DMS153 (cell line): ENCODE measurements around the gene CCDC117.
A peak's percentile ranks its signal among the peaks of the same experiment; 100 is the strongest.
"Not testable (repeated sequence)": the region's sequence is repeated elsewhere in the genome, so short reads cannot be mapped to it uniquely, and the experiment has no call there.

Experiments
- DNase-seq: peaks from one replicate; lab custom pipeline; 2025; lab: John Stamatoyannopoulos, UW

The CCDC117 gene

DNA sequence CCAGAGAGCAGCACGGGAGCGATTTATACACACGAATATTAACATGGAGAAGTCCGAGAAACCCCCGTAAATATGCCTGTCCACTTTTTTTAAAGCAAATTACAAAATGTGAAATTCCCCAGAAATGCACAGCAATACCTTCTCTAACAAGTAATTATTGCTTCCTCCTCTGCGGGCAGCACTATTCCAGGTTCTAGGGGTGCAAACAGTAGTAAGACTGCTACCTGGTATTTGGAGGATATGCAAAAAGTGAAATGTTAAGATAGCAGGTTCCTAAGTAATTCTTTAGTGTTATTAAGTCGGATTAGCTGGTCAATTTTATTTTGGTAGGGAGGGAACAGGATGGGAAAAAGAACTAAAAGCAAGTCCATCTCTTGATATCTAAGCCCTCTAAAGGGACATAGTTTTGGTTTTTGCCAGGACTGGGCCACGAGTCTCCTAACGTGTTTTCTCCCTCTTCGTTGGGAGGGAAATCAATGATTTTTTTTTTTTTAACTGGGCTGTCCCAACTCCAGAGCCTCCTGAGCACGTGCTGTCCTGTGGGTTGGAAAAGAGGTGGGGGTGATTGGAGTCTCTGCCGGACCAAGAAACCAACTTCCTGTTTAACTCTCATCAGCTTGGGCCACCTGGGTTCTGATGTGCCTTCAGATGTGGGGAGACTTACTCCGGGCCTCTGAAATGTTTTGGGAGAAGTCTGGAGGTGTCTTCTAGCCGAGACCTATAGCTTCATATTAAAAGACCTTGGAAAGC, 29.5 kb downstream of the CCDC117 start:
- DNase-seq = no peak

DNA sequence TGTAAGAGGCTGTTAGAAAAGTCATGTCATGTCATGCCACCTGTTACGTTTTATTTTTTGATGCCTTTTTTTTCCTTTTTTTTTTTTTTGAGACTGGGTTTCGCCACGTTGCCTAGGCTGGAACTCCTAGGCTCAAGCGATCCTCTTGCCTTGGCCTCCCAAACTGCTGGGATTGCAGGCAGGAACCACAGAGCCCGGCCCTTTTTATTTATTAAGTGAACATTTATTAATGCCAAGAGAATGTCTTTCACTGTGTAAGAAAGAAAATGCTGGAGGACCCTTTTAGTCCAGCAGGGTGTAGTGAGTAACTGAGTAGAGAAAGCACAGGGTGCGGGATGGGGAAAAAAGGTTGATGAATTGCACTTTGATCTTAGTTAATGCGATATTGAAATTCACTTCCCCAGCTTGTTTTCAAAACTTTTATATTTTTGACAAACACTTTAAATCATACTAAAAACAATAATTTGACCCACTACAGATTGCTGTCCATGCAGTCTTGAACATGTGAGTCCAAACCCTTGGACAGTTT, 30.2 kb downstream of the CCDC117 start:
- no peak for DNase-seq

DNA sequence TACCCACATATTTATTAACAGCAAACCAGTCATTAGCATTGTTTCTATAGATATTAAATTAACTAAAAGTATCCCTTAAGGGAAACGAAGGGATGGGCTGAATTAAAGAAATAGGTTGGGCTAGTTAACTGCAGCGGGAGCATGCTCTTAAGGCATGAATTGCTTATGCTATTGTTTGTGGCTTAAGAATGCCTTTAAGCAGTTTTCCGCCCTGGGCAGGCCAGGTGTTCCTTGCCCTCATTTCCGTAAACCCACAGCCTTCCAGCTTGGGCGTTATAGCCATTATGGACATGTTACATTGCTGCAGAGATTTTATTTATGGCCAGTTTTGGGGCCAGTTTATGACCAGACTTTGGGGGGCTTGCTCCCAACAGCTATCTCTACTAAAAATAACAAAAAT, 32.9 kb downstream of the CCDC117 start:
- not testable (repeated sequence) for DNase-seq

DNA sequence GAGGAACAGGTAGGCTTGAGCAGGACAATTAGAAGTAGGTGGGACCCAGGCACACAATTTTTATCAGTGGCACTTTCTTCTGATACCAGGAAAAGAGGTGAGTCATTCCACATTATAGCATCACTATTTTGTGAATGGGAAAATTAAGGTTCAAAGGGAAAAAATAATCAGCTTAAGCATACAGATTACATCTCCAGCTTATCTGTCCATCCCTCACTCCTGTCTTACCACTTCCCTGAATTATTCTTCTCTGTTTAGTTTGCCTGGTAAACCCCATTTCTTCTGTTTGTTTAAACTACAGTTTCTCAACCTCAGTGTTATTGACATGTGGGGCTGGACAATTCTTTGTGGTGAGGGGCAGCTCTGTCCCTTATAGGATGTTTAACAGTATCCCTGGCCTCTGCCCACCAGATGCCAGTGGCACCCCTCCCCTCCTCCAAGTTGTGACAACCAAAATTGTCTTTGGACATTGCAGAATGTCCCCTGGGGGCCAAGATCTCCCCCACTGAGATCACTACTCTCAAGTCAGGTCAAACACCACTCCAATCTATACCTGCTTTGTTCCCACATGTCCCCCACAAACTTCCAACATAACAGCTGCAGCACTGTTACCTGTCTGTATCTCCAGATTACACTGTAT, 36.3 kb downstream of the CCDC117 start:
- no peak for DNase-seq

DNA sequence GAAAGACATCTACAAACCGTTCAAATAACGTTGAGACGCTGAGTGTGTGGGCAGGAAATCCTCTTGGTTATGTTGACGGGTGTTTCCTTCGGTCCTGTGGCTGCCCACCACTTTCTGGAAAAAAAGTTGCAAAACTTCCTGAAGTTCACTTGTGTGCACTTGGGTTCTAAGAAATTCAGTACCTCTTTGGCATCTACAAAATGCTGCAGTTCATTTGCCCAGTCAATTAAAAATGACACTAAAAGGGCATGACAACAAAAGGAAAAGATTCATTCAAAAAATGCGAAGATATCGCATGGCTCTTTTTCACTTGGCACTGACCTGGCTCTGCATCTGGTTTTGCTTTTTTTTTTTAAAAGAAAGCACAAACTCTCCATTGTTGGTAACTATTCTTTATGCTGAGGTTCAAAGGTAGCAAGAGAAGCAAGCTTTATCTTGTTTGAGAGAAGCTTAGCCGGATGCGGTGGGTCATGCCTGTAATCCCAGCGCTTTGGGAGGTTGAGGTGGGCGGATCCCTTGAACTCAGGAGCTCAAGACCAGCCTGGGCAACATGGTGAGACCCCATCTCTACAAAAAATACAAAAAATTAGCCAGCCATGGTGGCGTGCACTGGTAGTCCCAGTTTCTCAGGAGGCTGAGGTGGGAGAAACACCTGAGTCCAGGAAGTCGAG, 38.5 kb downstream of the CCDC117 start:
- DNase-seq = no peak

DNA sequence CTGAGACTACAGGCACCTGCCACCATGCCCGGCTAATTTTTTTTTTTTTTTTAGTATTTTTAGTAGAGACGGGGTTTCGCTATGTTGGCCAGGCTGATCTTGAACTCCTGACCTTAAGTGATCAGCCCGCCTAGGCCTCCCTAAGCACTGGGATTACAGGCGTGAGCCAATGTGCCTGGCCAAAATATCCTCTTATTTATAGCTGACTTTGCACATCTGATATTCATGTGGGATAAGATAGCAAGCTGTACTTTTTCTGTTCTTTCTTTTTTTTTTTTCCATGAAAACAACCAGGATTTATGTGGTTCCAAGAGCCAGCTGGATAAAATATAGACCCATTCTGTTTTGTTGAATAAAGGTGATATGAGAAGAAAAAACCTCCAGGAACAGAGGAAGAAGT, 40.0 kb downstream of the CCDC117 start:
- DNase-seq = no peak

DNA sequence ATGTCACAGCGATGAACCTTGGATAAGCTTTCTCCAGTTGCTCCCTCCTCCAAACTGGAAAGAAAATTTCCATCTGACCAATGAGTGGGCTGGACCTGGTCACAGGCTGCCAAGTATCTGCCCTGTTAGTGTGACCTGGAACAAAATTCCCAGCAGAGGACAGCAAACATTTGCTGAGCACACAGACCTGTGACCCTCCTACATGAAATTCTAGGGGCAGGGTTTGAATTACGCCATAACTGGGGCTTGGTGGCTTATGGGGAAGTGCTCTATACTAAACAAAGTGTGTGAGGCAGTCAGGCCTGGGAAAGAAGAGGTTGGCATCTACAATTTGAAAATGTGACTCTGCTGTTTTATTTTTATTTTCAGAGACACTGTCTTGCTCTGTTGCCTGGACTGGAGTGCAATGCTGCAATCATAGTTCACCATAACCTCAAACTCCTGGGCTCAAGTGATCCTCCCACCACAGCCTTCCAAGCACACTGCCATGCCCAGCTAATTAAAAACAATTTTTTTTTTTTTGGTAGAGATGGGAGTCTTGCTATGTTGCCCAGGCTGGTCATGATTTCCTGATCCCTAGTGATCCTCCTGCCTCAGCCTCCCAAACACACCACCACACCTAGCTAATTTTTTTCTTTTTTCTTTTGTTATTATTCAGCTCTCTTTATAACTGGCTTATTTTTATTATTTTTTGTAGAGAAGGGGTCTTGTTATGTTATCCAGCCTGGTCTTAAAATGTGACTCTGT, 41.5 kb downstream of the CCDC117 start:
- DNase-seq = no peak

DNA sequence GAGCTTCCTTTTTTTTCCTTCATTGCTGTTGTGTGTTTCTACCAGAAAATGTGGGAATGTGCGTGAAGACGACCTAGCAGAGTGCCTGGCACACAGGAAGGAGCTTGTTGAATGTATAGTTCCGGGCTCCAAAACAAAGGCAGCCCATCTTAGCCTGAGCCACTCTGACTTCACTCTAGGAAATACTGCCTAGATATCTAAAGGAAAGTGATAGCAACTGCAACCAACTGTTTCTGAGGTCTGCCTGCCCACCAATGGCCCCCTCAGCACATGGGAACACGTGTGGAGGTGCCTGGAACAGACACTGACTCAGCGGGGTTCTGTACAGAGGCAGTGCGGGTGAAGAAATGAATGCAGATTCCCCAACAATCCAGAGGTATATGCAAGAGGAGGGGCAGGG, 42.6 kb downstream of the CCDC117 start:
- no peak for DNase-seq

DNA sequence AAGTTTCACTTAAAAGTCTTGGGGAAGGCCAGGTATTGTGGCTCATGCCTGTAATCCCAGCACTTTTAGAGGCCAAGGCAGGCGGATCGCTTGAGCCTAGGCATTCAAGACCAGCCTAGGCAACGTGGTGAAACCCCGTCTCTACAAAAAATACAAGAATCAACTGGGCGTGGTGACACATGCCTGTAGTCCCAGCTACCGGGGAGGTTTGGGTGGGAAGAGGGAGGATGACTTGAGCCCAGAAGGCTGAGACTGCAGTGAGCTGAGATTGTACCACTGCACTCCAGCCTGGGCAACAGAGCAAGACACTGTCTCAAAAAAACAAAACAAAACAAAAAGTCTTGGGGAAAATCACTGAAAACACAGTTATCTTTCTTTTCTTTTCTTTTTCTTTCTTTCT, 43.2 kb downstream of the CCDC117 start:
- DNase-seq = no peak

DNA sequence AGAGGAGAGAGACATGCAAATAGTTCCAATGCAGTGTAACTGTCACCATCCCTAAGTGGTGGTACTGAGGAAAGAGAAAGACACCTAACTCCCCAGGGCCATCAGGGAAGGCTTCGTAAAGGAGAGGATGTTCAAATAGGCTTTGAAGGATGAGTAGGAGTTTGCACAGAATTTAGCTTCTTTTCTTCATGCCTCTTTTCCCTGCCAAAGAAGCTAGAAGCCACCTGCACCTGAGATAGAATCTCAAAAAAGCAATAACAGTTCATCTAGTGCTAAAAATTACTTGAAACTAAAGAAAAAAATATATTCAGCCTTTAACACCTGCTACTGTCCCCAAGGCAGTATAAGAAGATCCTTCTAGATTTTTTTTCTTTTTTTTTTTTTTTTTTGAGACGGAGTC, 44.6 kb downstream of the CCDC117 start:
- DNase-seq = no peak

DNA sequence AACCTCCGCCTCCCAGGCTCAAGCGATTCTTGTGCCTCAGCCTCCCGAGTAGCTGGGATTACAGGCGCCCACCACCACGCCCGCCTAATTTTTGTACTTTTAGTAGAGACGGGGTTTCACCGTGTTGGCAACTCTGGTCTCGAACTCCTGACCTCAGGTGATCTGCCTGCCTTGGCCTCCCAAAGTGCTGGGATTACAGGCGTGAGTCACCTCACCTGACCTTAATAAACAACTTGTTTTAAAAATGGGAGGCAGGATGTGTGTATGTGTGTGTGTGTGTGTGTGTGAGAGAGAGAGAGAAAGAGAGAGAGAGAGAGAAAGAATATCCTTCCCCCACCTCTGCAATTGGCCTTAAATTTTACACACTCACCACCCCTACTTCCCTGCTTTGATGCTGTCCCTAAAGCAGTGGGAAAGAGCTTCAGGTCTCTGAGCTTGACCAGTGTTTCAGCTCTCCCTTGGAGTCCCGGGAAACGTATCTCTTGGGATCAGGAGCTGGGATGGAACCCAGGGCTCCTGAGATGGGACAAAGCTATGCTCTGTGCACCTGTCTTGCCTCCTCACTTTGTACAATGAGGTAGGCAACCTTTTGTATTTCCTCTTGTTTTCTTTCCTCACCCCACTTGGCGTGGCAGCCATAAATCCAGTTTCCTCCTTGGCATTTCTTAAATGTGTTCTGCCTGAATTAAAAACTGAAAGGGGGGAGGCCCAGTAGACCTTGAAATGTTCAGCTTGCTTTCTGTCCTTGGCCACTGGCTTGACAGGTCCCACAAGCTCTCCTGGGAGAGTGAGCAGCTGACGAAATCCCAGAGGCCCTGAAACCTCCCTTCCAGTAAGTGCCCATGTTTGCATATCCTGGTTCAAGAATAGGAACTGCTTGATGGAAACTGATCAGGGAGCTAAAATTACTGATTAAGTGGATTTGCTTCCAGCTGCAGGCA, 45.7 kb downstream of the CCDC117 start:
- peak; percentile 88 for DNase-seq

DNA sequence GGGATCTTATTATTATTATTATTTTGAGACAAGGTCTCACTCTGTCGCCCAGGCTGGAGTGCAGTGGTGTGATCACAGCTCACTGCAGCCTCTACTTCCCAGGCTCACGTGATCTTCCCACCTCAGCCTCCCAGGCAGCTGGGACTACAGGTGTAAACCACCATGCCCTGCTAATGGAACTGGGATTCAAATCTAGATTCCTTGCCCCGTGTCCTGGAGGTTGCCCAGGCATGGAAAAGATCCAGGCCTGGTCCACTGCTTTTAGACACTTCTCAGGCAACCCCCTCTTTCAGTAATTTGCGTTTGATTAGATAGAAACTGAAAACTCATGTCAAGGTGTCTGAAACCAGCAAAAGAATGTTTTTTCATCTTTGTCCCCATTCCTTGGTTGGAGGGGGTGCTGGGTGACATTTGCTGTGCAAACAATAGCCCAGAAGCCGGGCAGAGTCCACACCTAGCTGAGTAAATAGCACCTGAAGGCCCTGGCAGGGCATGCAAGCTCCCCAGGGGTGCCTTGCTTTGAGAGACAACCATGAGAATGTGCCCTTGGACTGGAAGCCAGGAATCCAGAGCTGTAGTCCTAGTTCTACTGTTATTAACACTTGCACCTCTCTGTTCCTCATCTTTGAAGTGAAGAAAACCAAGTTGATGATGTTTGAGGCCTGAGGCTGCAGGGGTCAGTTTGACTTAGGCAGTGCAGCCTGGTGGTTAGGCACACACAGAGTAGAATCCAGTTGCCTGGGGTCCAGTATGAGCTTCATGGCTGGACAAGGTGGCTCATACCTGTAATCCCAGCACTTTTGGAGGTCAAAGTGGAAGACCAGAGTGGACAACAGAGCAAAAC, 47.0 kb downstream of the CCDC117 start:
- no peak for DNase-seq

DNA sequence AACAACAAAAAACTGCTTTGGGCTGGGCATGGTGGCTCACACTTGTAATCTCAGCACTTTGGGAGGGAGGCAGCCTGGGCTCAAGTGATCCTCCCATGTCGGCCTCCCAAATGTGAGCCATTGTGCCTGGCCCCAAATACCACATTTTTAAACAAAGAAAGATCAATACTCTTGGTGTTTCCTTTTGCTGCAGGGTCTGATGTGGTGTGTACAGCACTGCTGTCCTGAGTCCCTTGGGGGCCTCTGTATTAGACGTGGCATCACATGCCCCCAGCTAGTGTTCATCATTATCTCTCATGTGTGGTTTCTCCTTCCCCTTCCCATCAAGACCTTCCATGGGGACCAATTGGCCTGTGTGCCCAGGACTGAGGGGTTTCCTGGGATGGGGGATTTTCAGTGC, 48.4 kb downstream of the CCDC117 start:
- no peak for DNase-seq

DNA sequence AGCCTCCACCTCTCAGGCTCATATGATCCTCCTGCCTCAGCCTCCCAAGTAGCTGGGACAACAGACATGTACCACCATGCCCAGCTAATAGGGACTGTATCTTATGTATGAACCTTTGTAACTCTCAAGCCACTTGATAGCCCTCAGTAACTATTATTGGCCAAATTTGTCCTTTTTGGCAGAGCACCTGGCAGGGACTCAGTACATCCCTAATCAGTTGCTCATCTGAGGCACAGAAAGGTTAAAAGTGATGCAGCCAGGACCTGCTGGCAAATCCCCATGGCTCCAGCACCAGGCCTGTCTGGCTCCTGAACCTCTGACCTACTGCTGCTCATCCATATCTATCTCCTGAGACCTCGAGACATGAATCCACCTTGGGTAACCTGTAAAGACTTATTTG, 49.0 kb downstream of the CCDC117 start:
- DNase-seq = no peak

DNA sequence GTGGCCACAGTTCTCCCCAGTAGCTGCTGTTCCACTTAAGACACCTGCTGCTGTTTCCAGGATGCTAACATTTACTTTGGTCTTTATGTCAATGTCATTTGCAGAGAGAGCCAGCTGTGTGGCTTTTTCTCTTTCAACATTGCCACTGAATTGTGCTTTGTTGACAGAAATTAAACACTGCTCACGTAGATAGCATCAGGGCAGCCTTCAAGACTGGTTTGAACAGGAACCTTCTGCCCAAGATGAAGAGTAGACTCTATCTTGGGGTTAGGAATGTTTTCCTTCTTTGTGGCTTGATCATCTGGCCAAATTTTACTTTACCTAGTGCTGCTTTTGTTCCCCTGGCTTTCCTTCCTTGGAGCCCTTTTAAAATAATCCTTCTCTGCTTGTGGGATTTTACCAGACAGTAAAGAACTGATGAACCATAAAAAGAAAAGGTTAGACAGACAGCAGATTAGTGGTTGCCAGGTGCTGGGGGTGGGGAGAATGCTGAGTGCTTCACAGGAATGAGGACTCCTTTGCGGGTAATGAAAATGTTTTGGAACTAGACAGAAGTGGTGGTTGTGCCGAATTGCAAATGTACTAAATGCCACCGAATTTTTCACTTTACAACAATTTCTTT, 50.5 kb downstream of the CCDC117 start:
- DNase-seq = peak; percentile 97

DNA sequence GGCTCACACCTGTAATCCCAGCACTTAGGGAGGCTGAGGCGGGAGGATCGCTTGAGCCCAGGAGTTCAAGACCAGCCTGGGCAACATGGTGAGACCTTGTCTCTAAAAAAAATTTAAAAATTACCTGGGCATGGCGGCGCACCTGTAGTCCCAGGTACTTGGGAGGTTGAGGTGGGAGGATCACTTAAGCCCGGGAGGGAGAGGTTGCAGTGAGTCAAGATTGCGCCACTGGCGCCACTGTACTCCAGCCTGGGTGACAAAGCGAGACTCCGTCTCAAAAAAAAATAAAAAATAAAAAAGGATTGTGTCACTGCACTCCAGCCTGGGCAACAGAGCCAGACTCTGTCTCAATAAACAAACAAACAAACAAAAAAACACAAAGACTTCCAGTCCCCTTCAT, 52.0 kb downstream of the CCDC117 start:
- not testable (repeated sequence) for DNase-seq

DNA sequence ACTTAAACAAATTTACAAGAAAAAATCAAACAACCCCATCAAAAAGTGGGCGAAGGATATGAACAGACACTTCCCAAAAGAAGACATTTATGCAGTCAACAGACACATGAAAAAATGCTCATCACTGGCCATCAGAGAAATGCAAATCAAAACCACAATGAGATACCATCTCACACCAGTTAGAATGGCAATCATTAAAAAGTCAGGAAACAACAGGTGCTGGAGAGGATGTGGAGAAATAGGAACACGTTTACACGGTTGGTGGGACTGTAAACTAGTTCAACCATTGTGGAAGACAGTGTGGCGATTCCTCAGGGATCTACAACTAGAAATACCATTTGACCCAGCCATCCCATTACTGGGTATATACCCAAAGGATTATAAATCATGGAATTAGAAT, 53.9 kb downstream of the CCDC117 start:
- not testable (repeated sequence) for DNase-seq

DNA sequence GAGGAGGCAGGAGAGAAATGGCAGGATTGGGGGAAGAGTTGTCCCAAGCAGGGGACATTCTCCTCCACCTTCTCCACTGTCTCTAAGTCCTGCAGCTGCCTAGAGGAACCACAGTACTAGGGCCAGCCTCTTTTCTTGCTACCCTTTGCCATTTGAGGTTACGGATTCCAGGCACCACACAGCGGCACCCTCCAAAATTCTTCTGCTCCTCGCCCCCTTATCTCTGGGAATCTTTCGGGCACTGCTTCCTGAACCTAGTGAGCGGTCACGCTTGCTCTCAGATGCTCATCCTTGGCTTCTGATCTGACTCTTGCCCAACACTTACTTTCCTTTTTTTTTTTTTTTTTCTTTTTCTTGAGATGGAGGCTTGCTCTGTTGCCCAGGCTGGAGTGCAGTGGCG, 54.4 kb downstream of the CCDC117 start:
- DNase-seq = no peak

DNA sequence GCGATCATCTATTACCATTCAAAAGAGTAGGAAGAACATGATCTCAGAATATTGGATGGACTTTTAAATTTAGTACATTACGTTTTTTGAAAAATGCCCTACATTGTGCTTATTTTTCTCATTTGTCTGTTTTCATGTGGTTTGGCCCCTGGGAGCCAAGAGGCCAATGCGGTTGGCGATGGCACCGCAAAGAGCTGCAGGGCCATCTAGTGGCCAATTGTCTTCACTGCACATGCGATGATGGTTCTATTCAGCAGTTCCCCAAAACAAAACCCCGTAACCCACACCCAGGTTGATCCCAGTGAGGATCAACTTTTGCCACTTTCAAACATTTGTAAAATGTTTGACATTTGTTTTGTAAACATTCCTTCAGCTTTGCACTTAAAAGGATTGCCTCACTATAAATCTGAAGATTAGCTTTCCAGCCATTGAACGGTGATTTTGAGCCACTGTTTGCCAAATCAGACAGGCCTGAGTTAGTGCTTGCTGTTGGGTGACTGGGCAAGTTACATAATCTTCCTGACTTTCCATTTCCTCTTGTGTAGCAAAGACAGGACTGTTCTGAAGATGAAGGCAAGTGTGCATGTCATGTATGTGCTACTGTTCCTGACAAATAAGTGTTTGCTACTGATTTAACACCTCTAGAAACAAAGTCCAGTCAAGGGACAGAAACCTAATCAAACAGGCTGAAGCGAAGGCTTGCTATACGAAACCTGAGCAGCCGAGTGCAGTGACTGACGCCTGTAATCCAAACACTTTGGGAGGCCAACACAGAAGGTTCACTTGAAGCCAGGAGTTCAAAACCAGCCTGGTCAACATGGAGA, 57.1 kb downstream of the CCDC117 start:
- peak; percentile 20 for DNase-seq
